K562 (cell line): ENCODE data around the gene EXOSC6. TPM values are rescaled to one million over a fixed set of nuclear protein-coding genes. Genes with fewer than 3 reads are reported as not detected.

Source experiments
- CAMTA2 ChIP-seq: fragments of 250-450 bp; sonication (Bioruptor Pico); conservative IDR thresholded peaks from 2 replicates; pipeline ENCODE4 v1.5.1; 2022
- CBFA2T3 ChIP-seq: fragments of 450-650 bp; IDR thresholded peaks from 2 replicates; pipeline ENCODE4 v1.6.1; 2017
- GABPB1 ChIP-seq: sonication (generic); formaldehyde crosslinking; IDR thresholded peaks from 2 replicates; pipeline ENCODE4 v1.8.0; 2022; ENCODE audit warnings: mild to moderate bottlenecking, missing genetic modification reagents
- IFI16 ChIP-seq: fragments of 250-450 bp; sonication (Bioruptor Pico); IDR thresholded peaks from 2 replicates; pipeline ENCODE4 v2.1.2; 2022; ENCODE audit warnings: mild to moderate bottlenecking, inconsistent platforms
- MIER1 ChIP-seq: fragments of 450-650 bp; IDR thresholded peaks from 2 replicates; pipeline ENCODE4 v1.6.1; 2016; ENCODE audit warnings: antibody characterized with exemption, mild to moderate bottlenecking, low read depth
- POLR3A ChIP-seq: IDR thresholded peaks from 2 replicates; pipeline ENCODE4 v1.6.1; 2011; ENCODE audit warnings: borderline replicate concordance, mild to moderate bottlenecking, moderate library complexity; ENCODE audit not compliant: insufficient read length, insufficient read depth; ENCODE audit errors: extremely low read depth
- PRMT5 ChIP-seq: sonication (generic); formaldehyde crosslinking; IDR thresholded peaks from 2 replicates; pipeline ENCODE4 v1.5.0; 2020; ENCODE audit warnings: missing genetic modification reagents
- SRSF7 ChIP-seq: fragments of 200-400 bp; formaldehyde crosslinking; optimal IDR thresholded peaks from 2 replicates; pipeline ENCODE3; 2017; ENCODE audit warnings: mild to moderate bottlenecking, low read depth, low read length
- ZFP30 ChIP-seq: fragments of 250-450 bp; sonication (Bioruptor Pico); IDR thresholded peaks from 2 replicates; pipeline ENCODE4 v1.8.0; 2022; ENCODE audit warnings: moderate library complexity, mild to moderate bottlenecking, inconsistent platforms, borderline replicate concordance
- ZNF57 ChIP-seq: fragments of 450-650 bp; formaldehyde crosslinking; IDR thresholded peaks from 2 replicates; pipeline ENCODE4 v1.4.0; 2020; ENCODE audit warnings: mild to moderate bottlenecking, moderate library complexity
- polyA plus RNA-seq, 8 experiments: library from polyadenylated mRNA; depleted of rRNA in 4 of 8; stranded (reverse) in 5 of 8; unstranded in 3 of 8; fragments of >200 nt; fragmentation: Nextera tagmentation in 2 of 8; fragmentation: Illumina TruSeq in 1 of 8; extraction: Ambion mirVana in 2 of 8; extraction: Trizol in 1 of 8; gene quantifications; 2 replicates each; pipeline versions ENCODE4 v1.2.1 to v1.2.3, GENCODE V29; 2011 to 2014; ENCODE audit warnings: inconsistent platforms in 1 of 8, missing spikeins in 1 of 8
- total RNA-seq, 7 experiments: library from RNA; depleted of rRNA in 6 of 7; stranded (reverse); fragments of >200 nt in 6 of 7; fragmentation: Illumina TruSeq in 2 of 7; extraction: Trizol in 2 of 7; gene quantifications; 2 replicates each; pipeline versions ENCODE4 v1.2.1 to v1.2.3, GENCODE V29; 2011 to 2021; ENCODE audit warnings: low replicate concordance in 1 of 7
- TF ChIP-seq, protein P1 (sequence below): fragments of 250-450 bp; sonication (Bioruptor Pico); IDR thresholded peaks from 2 replicates; pipeline ENCODE4 v1.5.0; 2021
- TF ChIP-seq, protein P2 (sequence below): fragments of 250-450 bp; sonication (Bioruptor Pico); IDR thresholded peaks from 2 replicates; pipeline ENCODE4 v1.4.0; 2020; ENCODE audit warnings: mild to moderate bottlenecking, moderate library complexity
- TF ChIP-seq, protein P3 (sequence below): fragments of 450-650 bp; IDR thresholded peaks from 2 replicates; pipeline ENCODE4 v1.6.1; 2017; ENCODE audit warnings: antibody characterized with exemption, mild to moderate bottlenecking
- TF ChIP-seq, protein P4 (sequence below): fragments of 250-450 bp; sonication (Bioruptor Pico); IDR thresholded peaks from 2 replicates; pipeline ENCODE4 v1.4.0; 2020; ENCODE audit warnings: mild to moderate bottlenecking, moderate library complexity, borderline replicate concordance
- TF ChIP-seq, protein P5 (sequence below): fragments of 150-350 bp; conservative IDR thresholded peaks from 2 replicates; pipeline ENCODE4 v1.6.1; 2014; ENCODE audit warnings: low read length

Gene EXOSC6
- total and polyA plus RNA-seq, 9 of the 15 experiments (the other 6 are each of a cell fraction or from before 2014, with no cell fraction given): 9.2 to 29.0 (median 15.6) TPM

DNA sequence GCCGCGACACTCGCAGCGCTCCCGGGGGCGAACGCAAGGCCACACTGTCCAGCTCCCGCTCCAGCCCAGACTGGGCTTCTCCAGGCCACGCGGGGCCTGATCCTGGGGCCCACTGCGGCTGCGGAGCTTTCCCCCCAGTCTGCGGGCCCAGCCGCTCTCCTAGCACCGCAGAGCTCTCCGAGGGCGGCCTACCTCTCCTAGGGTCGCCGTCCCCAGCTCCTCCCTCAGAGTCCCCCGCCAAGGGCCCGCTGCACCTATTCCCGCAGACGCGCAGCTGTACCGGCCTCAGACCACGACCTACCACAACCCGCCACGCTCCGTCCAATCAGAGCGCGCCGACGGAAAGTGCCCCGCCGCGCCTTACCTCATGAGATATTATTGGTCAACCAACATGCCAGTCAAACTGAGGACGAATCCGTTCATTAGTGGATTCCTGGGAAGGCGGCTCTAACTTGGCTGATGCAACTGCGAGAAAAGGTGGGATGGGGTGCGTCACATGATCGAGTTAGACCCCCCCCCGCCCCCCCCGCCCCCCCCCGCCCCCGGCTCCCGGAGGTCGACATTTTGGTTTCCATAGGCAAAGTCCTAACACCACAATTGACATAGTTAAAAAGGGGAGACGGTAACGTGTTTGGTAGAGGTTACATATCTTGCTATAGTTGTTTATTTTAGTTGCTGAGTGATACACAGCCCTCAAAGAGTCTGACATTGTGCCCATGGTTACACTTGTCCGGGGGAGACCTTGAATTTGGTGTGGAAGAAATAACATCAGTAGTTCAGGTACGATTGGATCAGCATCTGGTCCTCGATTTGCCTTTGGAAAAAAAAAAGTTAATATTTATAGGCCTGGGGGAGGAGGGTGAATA lies 37.7 kb upstream of the EXOSC6 start, which contains the start of gene AARS1 (continued):
- TF ChIP-seq, protein P1, sequence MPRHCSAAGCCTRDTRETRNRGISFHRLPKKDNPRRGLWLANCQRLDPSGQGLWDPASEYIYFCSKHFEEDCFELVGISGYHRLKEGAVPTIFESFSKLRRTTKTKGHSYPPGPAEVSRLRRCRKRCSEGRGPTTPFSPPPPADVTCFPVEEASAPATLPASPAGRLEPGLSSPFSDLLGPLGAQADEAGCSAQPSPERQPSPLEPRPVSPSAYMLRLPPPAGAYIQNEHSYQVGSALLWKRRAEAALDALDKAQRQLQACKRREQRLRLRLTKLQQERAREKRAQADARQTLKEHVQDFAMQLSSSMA: peak; percentile 77; the same call in 1 of the 2 replicates
- TF ChIP-seq, protein P2, sequence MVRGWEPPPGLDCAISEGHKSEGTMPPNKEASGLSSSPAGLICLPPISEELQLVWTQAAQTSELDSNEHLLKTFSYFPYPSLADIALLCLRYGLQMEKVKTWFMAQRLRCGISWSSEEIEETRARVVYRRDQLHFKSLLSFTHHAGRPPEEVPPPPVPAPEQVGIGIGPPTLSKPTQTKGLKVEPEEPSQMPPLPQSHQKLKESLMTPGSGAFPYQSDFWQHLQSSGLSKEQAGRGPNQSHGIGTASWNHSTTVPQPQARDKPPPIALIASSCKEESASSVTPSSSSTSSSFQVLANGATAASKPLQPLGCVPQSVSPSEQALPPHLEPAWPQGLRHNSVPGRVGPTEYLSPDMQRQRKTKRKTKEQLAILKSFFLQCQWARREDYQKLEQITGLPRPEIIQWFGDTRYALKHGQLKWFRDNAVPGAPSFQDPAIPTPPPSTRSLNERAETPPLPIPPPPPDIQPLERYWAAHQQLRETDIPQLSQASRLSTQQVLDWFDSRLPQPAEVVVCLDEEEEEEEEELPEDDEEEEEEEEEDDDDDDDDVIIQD (CRISPR knock-in tag): peak; percentile 60; the same call in 1 of the 2 replicates
- TF ChIP-seq, protein P3, sequence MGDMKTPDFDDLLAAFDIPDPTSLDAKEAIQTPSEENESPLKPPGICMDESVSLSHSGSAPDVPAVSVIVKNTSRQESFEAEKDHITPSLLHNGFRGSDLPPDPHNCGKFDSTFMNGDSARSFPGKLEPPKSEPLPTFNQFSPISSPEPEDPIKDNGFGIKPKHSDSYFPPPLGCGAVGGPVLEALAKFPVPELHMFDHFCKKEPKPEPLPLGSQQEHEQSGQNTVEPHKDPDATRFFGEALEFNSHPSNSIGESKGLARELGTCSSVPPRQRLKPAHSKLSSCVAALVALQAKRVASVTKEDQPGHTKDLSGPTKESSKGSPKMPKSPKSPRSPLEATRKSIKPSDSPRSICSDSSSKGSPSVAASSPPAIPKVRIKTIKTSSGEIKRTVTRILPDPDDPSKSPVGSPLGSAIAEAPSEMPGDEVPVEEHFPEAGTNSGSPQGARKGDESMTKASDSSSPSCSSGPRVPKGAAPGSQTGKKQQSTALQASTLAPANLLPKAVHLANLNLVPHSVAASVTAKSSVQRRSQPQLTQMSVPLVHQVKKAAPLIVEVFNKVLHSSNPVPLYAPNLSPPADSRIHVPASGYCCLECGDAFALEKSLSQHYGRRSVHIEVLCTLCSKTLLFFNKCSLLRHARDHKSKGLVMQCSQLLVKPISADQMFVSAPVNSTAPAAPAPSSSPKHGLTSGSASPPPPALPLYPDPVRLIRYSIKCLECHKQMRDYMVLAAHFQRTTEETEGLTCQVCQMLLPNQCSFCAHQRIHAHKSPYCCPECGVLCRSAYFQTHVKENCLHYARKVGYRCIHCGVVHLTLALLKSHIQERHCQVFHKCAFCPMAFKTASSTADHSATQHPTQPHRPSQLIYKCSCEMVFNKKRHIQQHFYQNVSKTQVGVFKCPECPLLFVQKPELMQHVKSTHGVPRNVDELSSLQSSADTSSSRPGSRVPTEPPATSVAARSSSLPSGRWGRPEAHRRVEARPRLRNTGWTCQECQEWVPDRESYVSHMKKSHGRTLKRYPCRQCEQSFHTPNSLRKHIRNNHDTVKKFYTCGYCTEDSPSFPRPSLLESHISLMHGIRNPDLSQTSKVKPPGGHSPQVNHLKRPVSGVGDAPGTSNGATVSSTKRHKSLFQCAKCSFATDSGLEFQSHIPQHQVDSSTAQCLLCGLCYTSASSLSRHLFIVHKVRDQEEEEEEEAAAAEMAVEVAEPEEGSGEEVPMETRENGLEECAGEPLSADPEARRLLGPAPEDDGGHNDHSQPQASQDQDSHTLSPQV: no peak; the same call in none of the 2 replicates
- no peak for TF ChIP-seq PRMT5
- no peak for TF ChIP-seq ZFP30 (CRISPR knock-in tag)
- TF ChIP-seq, protein P4, sequence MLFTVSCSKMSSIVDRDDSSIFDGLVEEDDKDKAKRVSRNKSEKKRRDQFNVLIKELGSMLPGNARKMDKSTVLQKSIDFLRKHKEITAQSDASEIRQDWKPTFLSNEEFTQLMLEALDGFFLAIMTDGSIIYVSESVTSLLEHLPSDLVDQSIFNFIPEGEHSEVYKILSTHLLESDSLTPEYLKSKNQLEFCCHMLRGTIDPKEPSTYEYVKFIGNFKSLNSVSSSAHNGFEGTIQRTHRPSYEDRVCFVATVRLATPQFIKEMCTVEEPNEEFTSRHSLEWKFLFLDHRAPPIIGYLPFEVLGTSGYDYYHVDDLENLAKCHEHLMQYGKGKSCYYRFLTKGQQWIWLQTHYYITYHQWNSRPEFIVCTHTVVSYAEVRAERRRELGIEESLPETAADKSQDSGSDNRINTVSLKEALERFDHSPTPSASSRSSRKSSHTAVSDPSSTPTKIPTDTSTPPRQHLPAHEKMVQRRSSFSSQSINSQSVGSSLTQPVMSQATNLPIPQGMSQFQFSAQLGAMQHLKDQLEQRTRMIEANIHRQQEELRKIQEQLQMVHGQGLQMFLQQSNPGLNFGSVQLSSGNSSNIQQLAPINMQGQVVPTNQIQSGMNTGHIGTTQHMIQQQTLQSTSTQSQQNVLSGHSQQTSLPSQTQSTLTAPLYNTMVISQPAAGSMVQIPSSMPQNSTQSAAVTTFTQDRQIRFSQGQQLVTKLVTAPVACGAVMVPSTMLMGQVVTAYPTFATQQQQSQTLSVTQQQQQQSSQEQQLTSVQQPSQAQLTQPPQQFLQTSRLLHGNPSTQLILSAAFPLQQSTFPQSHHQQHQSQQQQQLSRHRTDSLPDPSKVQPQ (CRISPR knock-in tag): no peak
- peak; percentile 78; the same call in 1 of the 2 replicates for TF ChIP-seq ZNF57 (CRISPR knock-in tag)
- TF ChIP-seq CBFA2T3: no peak
- no peak for TF ChIP-seq POLR3A
- no peak for TF ChIP-seq MIER1
- TF ChIP-seq GABPB1 (CRISPR knock-in tag): peak; percentile 69; the same call in 1 of the 2 replicates
- no peak for TF ChIP-seq SRSF7
- TF ChIP-seq, protein P5, sequence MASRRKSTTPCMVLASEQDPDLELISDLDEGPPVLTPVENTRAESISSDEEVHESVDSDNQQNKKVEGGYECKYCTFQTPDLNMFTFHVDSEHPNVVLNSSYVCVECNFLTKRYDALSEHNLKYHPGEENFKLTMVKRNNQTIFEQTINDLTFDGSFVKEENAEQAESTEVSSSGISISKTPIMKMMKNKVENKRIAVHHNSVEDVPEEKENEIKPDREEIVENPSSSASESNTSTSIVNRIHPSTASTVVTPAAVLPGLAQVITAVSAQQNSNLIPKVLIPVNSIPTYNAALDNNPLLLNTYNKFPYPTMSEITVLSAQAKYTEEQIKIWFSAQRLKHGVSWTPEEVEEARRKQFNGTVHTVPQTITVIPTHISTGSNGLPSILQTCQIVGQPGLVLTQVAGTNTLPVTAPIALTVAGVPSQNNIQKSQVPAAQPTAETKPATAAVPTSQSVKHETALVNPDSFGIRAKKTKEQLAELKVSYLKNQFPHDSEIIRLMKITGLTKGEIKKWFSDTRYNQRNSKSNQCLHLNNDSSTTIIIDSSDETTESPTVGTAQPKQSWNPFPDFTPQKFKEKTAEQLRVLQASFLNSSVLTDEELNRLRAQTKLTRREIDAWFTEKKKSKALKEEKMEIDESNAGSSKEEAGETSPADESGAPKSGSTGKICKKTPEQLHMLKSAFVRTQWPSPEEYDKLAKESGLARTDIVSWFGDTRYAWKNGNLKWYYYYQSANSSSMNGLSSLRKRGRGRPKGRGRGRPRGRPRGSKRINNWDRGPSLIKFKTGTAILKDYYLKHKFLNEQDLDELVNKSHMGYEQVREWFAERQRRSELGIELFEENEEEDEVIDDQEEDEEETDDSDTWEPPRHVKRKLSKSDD: no peak
- no peak for TF ChIP-seq CAMTA2
- TF ChIP-seq IFI16 (CRISPR knock-in tag): no peak
